HG03196 (cell line): ENCODE measurements around the gene MYOC.
"Not testable (repeated sequence)": the region's sequence is repeated elsewhere in the genome, so short reads cannot be mapped to it uniquely, and the experiment has no call there.

Experiments used
- ATAC-seq: cut with Tn5 transposase; IDR thresholded peaks from one replicate; pipeline ENCODE4 v1.9.1; 2021; ENCODE audit not compliant: unreplicated experiment

Gene MYOC

DNA sequence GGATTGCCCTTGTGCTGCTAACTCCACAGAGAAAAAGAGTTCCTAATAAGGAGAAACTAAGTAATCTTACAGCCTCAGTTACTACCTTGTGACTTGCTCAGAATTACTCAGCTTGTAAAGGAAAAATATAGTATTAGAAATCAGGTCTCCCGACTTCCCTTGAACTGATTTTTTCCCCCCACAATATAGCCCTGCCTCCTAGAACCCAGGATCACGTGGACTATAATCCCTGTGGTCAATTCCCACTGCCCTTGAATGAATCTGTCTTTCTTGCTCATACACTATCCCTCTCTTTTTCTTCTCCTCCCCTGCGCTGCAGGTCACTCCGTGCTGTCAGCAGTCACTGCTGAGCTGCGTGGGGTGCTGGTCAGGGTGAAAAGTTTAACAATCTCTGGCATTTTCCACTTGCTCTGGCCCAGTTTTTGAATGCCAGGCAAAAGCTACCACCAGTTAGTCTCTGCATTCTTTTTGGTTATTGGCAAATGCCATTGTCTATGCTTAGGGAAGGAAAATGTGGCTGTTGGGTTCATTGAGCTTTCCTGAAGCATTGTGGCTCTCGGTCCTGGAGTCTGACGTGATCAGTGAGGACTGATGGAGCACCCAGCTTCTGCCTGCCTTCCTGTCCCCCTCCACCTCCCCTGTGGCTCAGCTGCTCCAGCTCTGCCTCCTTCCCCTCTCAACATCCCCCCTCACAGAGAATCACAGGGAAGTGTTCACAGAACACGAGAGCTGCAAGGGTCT is 1.9 kb upstream of the MYOC start:
- ATAC-seq = no peak

DNA sequence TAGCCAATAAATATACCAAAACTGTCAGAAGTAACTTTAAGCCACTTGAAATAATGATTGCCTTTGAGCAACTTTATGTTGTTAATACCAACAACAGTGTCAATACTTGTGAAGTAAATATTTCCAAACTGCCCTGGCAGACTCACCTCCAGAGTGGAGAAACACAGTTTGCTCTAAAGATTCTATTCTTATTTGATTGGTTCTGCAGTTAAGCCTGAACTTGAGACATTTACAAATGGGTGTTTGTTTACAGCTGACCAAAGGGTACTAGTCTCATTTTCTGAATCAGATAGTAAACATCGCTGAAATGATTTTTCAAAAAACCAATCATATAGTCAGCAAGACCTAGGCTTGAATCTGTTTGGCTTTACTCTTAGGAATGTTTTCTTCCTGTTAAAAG is 1.3 kb upstream of the MYOC start:
- no peak for ATAC-seq

DNA sequence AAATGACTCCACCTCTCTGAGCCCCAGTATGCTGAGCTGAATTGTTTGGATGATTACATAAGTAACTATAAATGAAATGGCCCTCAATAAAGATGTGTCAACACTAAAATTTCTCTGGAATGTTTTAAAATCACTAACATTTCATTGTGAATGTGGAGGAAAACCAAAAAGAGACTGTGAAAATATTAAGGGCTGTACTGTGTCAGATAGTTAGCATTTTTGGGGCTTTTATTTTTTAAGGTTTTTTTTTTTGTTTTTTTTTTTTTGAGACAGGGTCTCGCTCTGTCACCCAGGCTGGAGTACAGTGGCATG is 6.3 kb downstream of the MYOC start:
- ATAC-seq = no peak

DNA sequence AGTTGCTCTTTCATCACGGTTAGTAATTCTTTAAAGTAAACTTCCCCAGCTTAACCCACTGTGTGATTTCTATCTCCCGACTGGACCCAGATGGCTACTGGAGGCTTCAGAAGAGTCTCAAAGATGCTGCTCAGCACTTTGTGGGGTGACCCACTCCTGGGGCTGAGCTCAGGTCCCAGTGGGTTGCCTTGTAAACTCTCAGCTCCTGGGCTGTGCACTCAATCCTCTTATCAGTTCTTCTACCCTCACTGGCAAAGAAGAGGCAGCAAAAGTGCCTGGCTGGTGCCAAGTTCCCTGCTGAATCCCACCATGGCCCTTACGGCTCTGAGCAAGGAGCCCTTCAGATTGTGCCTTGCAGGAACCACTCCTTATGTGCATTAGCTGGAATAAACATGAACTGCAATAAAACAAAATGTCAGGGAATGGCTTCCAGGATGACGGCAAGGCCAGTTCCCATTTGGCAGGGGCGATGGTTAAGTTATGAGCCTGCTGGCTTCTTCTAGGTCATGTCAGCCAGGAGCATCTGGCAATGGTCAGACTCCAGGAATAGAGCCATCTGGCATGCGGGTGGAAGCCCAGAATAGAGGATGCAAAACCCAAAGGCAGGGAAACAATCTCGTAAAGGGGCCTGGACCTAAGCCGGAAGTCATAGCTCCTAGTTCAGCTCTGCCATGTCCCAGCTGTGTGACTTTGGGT is 6.8 kb downstream of the MYOC start:
- no peak for ATAC-seq

DNA sequence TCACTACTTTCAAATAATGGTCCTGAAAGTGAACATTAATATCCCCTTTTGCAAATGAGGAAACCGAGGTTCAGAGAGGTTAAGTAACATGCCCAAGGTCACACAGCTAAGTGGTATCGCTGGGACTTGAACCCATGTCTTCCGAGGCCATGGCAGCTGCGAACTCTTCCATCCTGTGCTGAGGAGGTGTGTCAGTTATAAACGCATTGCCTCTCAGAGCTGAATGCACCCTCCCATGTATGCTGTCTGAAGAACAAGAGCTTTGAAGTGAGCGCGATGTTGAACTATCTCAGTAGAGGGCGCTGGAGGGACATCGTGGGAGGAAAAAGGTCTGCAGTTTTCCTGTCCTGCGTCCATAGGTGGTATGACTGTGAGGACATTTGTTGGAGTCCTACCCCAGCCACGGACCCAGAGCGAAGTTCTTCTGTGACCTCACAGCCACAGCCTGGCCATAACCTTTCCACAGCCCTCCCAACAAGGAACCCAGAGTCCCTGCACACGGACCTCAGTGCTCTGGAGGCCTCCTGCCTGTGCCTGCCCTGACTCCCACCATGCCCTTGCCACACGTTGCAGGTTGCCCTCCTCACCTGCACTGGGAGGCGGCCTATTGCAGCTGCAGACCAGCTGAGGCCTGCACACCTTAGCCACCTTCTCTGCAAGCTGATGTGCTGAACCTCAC is 7.5 kb downstream of the MYOC start:
- no peak for ATAC-seq

DNA sequence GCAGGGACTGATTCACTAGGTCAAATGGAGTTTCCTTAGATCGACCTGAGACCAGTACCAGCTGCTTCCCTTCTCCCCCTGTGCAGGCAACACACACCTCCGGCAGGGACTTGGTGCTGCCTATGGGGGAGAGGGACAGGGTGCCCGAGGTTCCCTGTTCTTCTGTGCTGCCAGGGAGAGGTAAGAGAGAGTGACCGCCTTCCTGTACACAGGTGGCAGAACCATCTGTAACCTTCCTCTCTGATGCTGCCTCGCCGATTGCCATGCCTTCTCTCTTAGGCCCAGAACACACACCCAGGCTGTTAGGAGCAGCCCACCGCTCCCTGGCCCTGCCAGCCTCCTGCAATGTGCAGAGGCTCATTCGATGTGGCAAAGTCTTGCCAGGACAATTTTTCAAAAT is 9.3 kb downstream of the MYOC start:
- ATAC-seq = no peak

DNA sequence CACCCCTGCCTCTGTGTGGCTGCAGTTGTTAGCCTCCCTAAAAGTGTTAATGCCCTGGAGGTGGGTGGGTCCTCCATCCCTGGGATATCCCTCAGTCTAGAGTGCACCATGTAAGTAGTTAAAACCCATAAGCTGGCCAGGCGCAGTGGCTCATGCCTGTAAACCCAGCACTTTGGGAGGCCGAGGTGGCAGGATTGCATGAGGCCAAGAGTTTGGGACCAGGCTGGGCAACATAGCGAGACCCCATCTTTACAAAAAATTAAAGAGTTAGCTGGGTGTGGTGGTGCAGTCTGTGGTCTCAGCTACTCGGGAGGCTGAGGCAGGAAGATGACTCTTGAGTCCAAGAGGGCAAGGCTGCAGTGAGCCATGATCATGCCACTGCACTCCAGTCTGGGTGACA is 10.3 kb downstream of the MYOC start:
- no peak for ATAC-seq

DNA sequence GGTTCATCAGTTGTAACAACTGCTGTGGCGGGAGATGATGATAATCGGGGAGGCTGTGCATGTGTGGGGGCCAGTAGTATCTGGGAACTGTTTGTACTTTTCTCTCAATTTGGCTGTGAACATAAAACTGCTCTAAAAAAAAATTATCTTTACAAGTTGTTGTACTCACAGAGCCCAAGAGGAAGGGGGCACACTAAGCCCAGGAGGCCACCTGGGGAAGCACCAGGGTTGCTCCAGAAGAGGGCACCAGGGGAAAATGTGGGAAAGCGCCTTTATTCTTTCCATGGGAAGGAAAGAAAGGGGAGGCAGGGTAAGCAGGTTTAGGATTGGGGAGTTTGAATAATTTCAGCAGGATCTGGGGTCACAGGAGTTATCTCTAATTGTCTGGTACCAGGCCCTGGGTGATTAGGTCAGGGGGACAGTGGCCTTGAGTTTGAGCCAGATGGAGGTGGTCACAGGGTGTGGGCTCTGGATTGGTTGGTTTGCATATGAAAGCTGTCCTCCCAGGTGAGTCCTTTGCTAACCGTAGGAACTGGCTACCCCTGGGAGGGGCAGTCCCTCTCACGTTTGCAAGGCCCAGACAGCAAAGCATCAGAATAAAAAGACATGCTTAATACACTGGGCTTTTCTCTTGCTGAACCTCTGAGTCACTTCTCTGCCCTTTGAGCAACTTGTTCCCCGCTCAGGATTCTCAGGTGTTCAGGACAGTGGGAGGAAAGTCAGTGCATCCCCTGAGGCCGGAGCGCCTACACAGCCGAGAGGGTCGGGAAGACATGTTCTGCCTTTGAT is 11.2 kb downstream of the MYOC start:
- no peak for ATAC-seq

DNA sequence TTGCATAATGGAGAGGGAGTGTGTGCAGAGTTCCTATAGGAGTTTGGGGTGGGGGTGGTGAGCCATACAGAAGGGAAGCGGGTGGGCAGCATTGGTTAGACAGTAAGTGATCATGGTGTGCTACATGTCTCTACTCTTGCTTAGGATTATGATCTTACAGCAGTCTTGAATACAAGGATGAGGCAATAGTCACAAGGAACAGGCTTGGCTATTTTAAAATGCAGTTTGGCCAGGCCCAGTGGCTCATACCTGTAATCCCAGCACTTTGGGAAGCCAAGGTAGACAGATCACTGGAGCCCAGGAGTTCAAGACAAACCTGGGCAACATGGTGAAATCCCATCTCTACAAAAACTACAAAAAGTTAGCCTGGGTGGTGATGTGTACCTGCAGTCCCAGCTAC is 12.3 kb downstream of the MYOC start:
- ATAC-seq = no peak

DNA sequence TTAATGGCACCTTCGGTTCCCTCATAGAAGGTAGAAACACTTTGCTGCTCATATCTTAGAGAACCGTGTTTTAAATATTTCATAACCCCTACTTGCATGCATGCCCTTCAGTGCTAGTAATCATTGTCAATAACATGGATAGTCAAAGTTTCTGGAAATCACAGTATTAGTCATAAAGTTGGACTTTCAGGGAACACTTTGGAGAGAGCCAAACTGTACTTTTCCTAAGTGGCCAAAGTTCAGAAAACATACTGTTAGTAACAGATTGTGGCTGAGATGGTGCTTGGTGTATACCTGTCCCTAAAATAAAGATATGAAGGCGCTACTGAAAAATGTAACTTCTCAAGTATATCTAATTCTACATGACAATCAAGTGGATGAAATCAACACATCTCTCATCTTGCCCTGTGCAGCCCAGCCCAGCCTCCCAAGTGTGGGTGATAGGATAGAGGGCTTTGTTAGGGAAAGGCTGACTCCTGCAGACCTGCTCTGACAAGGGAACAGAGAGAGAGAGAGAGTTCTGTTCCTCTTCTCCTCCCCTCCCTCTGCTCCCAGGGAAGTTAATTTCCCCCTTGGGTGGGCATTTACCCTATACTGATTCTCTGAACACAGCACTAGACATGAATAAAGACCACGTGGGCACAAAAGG is 14.4 kb downstream of the MYOC start:
- no peak for ATAC-seq

DNA sequence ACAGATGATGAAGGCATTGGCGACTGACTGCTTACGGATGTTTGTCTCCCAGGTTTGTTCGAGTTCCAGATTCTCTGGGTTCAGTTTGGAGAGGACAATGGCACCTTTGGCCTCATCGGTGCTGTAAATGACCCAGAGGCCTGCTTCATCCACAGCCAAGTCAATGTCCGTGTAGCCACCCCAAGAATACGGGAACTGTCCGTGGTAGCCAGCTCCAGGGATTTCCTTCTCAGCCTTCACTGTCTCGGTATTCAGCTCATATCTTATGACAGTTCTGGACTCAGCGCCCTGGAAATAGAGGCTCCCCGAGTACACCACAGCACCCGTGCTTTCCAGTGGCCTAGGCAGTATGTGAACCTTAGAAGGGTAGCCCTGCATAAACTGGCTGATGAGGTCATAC is 16.3 kb downstream of the MYOC start:
- ATAC-seq = no peak

DNA sequence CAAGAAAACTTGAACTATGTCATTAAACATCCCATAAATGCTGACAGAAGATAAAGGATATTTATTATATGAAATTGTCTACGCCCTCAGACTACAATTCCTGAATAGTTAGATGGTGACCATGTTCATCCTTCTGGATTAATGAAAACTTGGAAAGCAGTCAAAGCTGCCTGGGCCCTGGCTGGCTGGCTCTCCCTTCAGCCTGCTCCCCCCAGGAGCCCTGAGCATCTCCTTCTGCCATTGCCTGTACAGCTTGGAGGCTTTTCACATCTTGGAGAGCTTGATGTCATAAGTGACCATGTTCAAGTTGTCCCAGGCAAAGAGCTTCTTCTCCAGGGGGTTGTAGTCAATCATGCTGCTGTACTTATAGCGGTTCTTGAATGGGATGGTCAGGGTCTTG is 16.8 kb downstream of the MYOC start:
- no peak for ATAC-seq

DNA sequence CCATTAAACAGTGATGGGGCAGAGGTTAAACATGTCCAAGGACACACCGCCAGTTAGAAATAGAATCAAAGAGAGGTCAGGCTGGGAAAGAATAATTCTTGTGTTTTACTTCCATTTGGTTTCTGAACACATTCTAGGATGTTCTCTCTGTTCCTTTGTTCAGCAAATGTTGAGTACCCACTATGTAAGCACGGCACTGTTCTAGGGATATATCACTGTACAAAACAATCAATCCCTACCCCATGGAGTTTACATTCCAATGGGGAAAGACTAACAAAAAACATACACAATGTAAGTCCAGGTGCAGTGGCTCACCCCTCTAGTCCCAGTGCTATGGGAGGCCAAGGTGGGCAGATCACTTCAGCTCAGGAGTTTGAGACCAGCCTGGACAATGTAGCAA is 24.3 kb downstream of the MYOC start:
- ATAC-seq = no peak

DNA sequence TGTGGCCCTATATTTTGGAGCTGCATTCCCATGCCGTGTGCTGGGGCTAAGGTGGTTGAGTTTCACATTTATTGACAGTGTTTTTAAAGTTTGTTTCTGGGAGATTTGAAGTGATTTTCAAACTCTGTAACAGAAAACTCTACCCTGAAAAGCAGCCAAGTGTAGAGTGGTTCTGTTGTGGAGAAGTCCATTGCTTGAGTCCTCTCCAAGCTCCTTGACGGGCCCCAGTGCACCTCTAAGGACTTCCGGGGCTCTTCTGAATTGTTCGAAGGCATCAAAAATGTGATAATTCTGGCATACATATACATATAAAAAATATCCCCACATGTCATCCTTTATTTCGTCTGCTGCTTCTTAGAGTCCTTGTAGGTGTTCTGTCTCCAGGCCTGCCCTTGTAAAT is 25.5 kb downstream of the MYOC start:
- ATAC-seq = no peak

DNA sequence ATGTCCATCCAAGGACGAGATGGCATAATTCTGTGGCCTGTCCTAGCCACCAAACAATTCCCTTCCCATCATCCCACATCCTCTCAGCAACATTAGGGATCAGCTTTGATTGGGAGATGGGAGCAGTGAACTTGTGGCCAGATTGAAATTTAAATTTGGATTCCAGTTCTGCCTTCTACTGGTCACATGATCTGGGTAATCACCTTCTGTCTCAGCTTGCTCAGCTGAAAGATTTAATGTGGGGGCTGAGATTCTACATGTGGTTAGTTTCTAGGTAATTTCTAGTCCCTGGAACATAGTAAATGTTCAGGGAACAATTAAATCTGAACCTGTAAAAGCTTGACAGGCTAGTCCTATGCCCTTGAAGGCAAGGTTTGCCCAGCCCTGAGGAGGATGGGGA is 27.3 kb downstream of the MYOC start:
- ATAC-seq = no peak

DNA sequence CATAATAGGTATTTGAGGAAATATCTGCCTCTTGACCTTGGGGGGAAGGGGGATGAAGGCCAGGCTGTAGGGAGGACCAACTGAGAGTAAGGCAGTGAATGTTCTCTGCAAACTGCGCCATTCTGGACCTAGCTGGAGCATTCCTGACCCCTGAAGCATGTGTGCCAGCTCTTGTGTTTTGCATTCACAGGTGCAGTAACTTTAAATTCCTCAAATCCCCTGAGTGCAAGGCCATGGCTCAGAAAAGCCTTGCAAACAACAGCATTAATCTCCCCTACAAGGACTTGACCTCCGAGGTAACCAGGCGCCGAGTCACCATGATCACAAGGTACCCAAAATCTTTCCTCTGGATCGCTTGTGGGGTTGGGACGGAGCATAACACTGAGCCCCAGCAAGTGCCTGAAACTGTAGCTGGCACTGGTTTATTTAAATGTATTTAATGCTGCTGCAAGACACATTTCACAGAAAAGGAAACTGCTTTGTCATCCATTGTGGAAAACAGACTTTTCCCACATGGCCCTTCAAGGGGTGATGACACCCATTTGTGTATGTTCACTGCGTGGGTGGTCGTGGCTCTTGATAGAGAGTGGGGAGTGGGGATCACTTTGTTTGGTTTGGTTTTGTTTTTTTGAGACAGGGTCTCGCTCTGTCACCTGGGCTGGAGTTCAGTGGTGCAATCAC is 28.7 kb downstream of the MYOC start:
- ATAC-seq = no peak

DNA sequence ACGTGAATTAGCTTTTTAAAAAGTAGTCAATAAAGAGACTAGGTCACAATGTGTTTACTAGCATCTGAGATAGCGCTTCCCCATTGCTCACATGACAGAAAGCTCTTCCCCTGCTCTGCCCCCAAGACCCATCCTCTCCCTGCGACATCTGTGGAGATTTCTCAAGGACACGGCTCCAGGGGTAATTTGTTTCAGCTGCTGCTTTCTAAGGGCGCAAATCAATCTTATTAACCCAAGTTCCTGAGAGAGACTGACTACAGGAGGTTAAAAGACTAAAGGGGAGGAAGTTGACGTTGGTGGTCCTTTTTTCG is 30.4 kb downstream of the MYOC start, which contains the start of gene MYOCOS:
Gene MYOCOS (plus strand): TSS at position 92 of the 311 bp plus-strand sequence. CDS start 1,641 bp downstream, outside the sequence.
- ATAC-seq = no peak

DNA sequence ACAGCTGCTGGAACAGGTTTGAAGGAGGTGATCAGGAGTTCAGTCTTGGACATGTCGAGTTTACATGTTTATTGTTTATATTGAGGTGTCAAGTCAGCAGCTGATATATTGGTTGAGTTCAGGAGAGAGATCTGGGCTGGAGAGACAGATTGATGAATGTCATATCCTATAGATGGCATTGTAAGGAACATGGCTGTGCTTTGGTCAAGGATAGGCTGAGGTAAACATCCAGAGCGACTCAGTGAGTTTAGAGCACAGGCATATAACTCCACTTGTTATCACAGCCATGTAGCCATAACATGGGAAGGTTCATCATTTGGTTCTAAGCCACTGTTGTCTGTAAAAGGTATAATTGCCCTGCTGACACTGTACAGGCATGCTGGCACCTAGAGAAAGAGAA is 35.9 kb downstream of the MYOC start:
- no peak for ATAC-seq

DNA sequence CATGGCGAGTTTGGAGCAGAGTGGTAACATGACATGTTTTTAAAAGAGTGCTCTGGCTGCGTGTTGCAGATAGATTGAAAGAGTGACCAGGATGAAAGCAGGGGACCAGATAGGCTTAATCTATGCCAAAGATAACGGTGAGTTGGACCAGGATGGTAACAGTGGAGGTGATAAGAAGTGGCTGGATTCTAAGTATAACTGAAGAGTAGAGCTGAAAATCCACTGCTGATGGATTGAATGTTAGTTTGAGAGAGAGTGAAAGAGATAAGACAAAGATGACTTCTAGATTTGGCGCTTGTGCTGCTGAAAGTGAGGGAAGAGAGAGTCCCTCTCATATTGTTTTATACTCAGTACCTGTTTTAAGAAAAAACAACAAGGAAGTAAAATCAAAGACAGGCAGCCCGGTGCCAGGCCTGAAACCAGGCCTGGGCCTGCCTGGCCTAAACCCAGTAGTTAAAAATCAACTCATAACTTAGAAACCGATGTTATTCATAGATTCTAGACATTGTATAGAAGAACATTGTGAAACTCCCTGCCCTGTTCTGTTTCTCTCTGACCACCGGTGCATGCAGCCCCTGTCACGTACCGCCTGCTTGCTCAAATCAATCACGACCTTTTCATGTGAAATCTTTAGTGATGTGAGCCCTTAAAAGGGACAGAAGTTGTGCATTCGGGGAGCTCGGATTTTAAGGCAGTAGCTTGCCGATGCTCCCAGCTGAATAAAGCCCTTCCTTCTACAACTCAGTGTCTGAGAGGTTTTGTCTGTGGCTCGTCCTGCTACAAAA is 37.2 kb downstream of the MYOC start:
- ATAC-seq = not testable (repeated sequence)

DNA sequence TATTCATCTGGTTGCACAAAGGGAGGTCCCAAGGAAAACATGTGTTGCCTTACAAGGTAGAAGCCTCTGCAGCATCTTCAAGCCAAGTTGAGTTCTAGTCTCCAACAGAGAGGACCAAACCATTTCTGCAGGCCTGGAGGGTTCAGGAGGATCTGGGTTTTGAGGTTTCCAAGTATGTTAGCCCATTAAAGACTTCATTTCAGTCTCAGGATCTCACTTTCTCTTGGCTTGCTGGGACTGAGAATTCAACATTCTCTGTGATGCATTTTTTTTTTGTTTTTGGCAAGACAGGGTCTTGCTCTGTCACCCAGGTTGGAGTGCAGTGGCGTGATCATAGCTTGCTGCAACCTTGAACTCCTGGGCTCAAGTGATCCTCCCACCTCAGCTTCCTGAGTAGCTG is 39.2 kb downstream of the MYOC start:
- ATAC-seq = no peak
